ENCODE measurements around the gene DMD. TPM values are rescaled to one million over a fixed set of nuclear protein-coding genes. Genes with fewer than 3 reads are reported as not detected.

Gene DMD
- total RNA-seq, 1 donor from 2014 or later = 22.2 TPM

GRCh38 chrX:31367816-31368215 is 1843.5 kb downstream of the DMD start:
- TF ChIP-seq CTCF (IDR thresholded peaks at IDR 0.05; ENCODE audit: insufficient read depth, low read depth, low read length) (no peak), EZH2 (IDR thresholded peaks at IDR 0.05; ENCODE audit: insufficient read depth, low read length) (no peak)
- Histone ChIP-seq H3K79me2 (ENCODE audit: insufficient read depth, low read length) (no peaks in the 10 kb centered on the region), H2AFZ (ENCODE audit: low read depth, low read length) (no peak overlapping the region), H3K4me2 (ENCODE audit: low read length) (no peak overlapping the region), H3K4me3 (ENCODE audit: insufficient read depth, low read depth, low read length) (no peak overlapping the region), H3K9me3 (ENCODE audit: insufficient read depth, low read depth, low read length) (no peaks in the 10 kb centered on the region), H3K27ac (ENCODE audit: low read depth, low read length) (no peak overlapping the region), H3K9ac (ENCODE audit: low read length) (no peak overlapping the region), H3K36me3 (ENCODE audit: insufficient read depth, low read length) (no peaks in the 10 kb centered on the region), H4K20me1 (ENCODE audit: insufficient read depth, low read length) (no peaks in the 10 kb centered on the region), H3K27me3 (ENCODE audit: insufficient read depth, low read length) (no peaks in the 10 kb centered on the region), H3K4me1 (ENCODE audit: insufficient read depth, low read length) (no peaks in the 10 kb centered on the region)
- Mint-ChIP-seq H3K9me3 (ENCODE audit: unreplicated experiment) (no peaks in the 10 kb centered on the region), H3K27ac (ENCODE audit: unreplicated experiment) (no peak overlapping the region), H3K36me3 (ENCODE audit: low read depth, unreplicated experiment) (peaks cover 2% of the 10 kb centered on the region), H3K4me3 (ENCODE audit: unreplicated experiment) (no peak overlapping the region), H3K27me3 (ENCODE audit: low read depth, unreplicated experiment) (no peaks in the 10 kb centered on the region), H3K4me1 (ENCODE audit: low read depth, unreplicated experiment) (no peaks in the 10 kb centered on the region)
- DNase-seq (ENCODE audit: low read depth) (no peak), FAIRE-seq (no peak)

GRCh38 chrX:31366041-31366440 is 1845.3 kb downstream of the DMD start:
- TF ChIP-seq EZH2 (IDR thresholded peaks at IDR 0.05; ENCODE audit: insufficient read depth, low read length) (no peak), CTCF (IDR thresholded peaks at IDR 0.05; ENCODE audit: insufficient read depth, low read depth, low read length) (no peak)
- Histone ChIP-seq H3K27me3 (ENCODE audit: insufficient read depth, low read length) (no peaks in the 10 kb centered on the region), H3K4me1 (ENCODE audit: insufficient read depth, low read length) (no peaks in the 10 kb centered on the region), H3K9me3 (ENCODE audit: insufficient read depth, low read depth, low read length) (no peaks in the 10 kb centered on the region), H3K79me2 (ENCODE audit: insufficient read depth, low read length) (no peaks in the 10 kb centered on the region), H3K4me3 (ENCODE audit: insufficient read depth, low read depth, low read length) (no peak overlapping the region), H2AFZ (ENCODE audit: low read depth, low read length) (no peak overlapping the region), H3K27ac (ENCODE audit: low read depth, low read length) (no peak overlapping the region), H3K4me2 (ENCODE audit: low read length) (peak overlapping the region; percentile 5), H3K36me3 (ENCODE audit: insufficient read depth, low read length) (no peaks in the 10 kb centered on the region), H4K20me1 (ENCODE audit: insufficient read depth, low read length) (no peaks in the 10 kb centered on the region), H3K9ac (ENCODE audit: low read length) (no peak overlapping the region)
- Mint-ChIP-seq H3K27me3 (ENCODE audit: low read depth, unreplicated experiment) (no peaks in the 10 kb centered on the region), H3K4me3 (ENCODE audit: unreplicated experiment) (no peak overlapping the region), H3K27ac (ENCODE audit: unreplicated experiment) (no peak overlapping the region), H3K9me3 (ENCODE audit: unreplicated experiment) (no peaks in the 10 kb centered on the region), H3K4me1 (ENCODE audit: low read depth, unreplicated experiment) (no peaks in the 10 kb centered on the region), H3K36me3 (ENCODE audit: low read depth, unreplicated experiment) (peaks cover 2% of the 10 kb centered on the region)
- DNase-seq (ENCODE audit: low read depth) (peak; percentile 25), FAIRE-seq (no peak)

- no peak overlapping the region for H2AFZ ChIP-seq (ENCODE audit: low read depth, low read length)
- no peak overlapping the region for H3K4me2 ChIP-seq (ENCODE audit: low read length)
- Mint-ChIP-seq H3K4me3 (ENCODE audit: unreplicated experiment) (no peak overlapping the region), H3K4me1 (ENCODE audit: low read depth, unreplicated experiment) (peaks cover 12% of the 10 kb centered on the region), H3K9me3 (ENCODE audit: unreplicated experiment) (no peaks in the 10 kb centered on the region), H3K27ac (ENCODE audit: unreplicated experiment) (no peak overlapping the region), H3K36me3 (ENCODE audit: low read depth, unreplicated experiment) (no peaks in the 10 kb centered on the region), H3K27me3 (ENCODE audit: low read depth, unreplicated experiment) (no peaks in the 10 kb centered on the region)
- H3K79me2 ChIP-seq (ENCODE audit: insufficient read depth, low read length) = no peaks in the 10 kb centered on the region
- no peaks in the 10 kb centered on the region for H3K4me1 ChIP-seq (ENCODE audit: insufficient read depth, low read length)
- H3K4me3 ChIP-seq (ENCODE audit: insufficient read depth, low read depth, low read length) = no peak overlapping the region
- H3K9me3 ChIP-seq (ENCODE audit: insufficient read depth, low read depth, low read length) = no peaks in the 10 kb centered on the region
- no peak overlapping the region for H3K27ac ChIP-seq (ENCODE audit: low read depth, low read length)
- H3K36me3 ChIP-seq (ENCODE audit: insufficient read depth, low read length) = no peaks in the 10 kb centered on the region
- TF ChIP-seq CTCF (IDR thresholded peaks at IDR 0.05; ENCODE audit: insufficient read depth, low read depth, low read length) (no peak), EZH2 (IDR thresholded peaks at IDR 0.05; ENCODE audit: insufficient read depth, low read length) (no peak)
- no peak for DNase-seq (ENCODE audit: low read depth)
- FAIRE-seq = peak; percentile 78
- no peak overlapping the region for H3K9ac ChIP-seq (ENCODE audit: low read length)
- H3K27me3 ChIP-seq (ENCODE audit: insufficient read depth, low read length) = no peaks in the 10 kb centered on the region
- H4K20me1 ChIP-seq (ENCODE audit: insufficient read depth, low read length) = no peaks in the 10 kb centered on the region
Observed at GRCh38 chrX:31356275-31357212, 1854.8 kb downstream of the DMD start.

Data from astrocyte (in vitro differentiated cells and primary cell).